T-helper 1 cell treated with Interleukin-12 subunit alpha and Interleukin-12 subunit beta and Interleukin-4 antibody, amounts not matched to agents 30 μg/mL and 1 μg/mL, for 36 hours (primary cell): ENCODE results near the gene ZNF619.

Experiments used
- H3K27ac Mint-ChIP-seq: one replicate; pipeline ENCODE4 v1.8.0; 2021; ENCODE audit warnings: mild to moderate bottlenecking, mixed read lengths
- H3K27me3 Mint-ChIP-seq: one replicate; pipeline ENCODE4 v1.8.0; 2021; ENCODE audit warnings: low read depth, mixed read lengths
- H3K36me3 Mint-ChIP-seq: one replicate; pipeline ENCODE4 v1.8.0; 2021; ENCODE audit warnings: low read depth, mixed read lengths
- H3K4me1 Mint-ChIP-seq: one replicate; pipeline ENCODE4 v1.8.0; 2021; ENCODE audit warnings: low read depth, mixed read lengths
- H3K4me3 Mint-ChIP-seq: one replicate; pipeline ENCODE4 v1.8.0; 2021; ENCODE audit warnings: mild to moderate bottlenecking, moderate library complexity, mixed read lengths
- H3K9me3 Mint-ChIP-seq: one replicate; pipeline ENCODE4 v1.8.0; 2021; ENCODE audit warnings: mixed read lengths

The ZNF619 gene

DNA sequence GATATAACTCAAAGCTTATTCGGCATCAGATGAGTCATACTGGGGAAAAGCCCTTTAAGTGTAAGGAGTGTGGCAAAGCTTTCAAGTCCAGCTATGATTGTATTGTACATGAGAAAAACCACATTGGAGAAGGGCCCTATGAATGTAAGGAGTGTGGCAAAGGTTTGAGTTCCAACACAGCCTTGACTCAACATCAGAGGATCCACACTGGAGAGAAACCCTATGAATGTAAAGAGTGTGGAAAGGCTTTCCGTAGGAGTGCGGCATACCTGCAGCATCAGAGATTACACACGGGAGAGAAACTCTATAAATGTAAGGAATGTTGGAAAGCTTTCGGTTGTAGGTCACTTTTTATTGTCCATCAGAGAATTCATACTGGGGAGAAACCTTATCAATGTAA lies 55.3 kb downstream of the ZNF619 start:
- peaks cover 40% of the 10 kb centered on the region for H3K9me3 Mint-ChIP-seq
- H3K27me3 Mint-ChIP-seq = no peaks in the 10 kb centered on the region

DNA sequence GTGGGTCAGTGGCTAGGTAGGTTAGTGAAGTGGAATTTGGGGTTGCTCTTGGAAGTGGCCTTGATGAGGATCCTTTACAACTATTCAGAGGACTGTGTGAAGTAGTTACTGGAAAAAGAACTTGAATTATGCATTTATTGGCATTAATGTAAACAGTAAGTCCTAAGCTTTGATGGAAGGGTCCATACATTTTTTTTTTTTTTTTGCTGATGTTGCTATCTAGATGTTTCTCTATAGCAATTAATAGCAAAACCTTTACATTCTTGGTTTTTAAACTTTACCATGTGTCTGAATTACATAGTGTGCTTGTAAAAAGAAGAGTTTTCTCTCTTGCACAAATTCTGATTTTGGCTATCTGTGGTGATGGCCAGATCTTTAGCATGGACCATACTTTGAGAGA lies 57.4 kb downstream of the ZNF619 start:
- Mint-ChIP-seq H3K4me3 (no peak overlapping the region), H3K27ac (no peak overlapping the region), H3K9me3 (peaks cover 53% of the 10 kb centered on the region), H3K4me1 (no peaks in the 10 kb centered on the region), H3K36me3 (peaks cover 83% of the 10 kb centered on the region), H3K27me3 (no peaks in the 10 kb centered on the region)

More for the DNA sequence above, 55.3 kb downstream of the ZNF619 start:
- H3K36me3 Mint-ChIP-seq = peaks cover 84% of the 10 kb centered on the region
- peaks cover 7% of the 10 kb centered on the region for H3K4me1 Mint-ChIP-seq
- H3K27ac Mint-ChIP-seq = no peak overlapping the region
- no peak overlapping the region for H3K4me3 Mint-ChIP-seq
